Kidney epithelial cell (primary cell): ENCODE data around the gene DSTYK. TPM values are rescaled to one million over a fixed set of nuclear protein-coding genes. Genes with fewer than 3 reads are reported as not detected.

Experiments used
- DNase-seq: peaks from one replicate; pipeline ENCODE4 v3.0.0-alpha.2; 2010; ENCODE audit warnings: low read depth
- H3K27me3 ChIP-seq: 2 replicates; pipeline ENCODE4 v1.6.0; 2011; ENCODE audit warnings: low read length; ENCODE audit not compliant: control insufficient read depth, insufficient read depth
- H3K36me3 ChIP-seq: 2 replicates; pipeline ENCODE4 v1.5.1; 2011; ENCODE audit warnings: low read length; ENCODE audit not compliant: control insufficient read depth, insufficient read depth
- H3K4me3 ChIP-seq: 2 replicates; pipeline ENCODE4 v1.5.1; 2011; ENCODE audit warnings: low read depth, mild to moderate bottlenecking, control low read depth, low read length
- total RNA-seq: library from RNA; depleted of rRNA; stranded (reverse); fragments of >200 nt; gene quantifications from 2 replicates; pipeline ENCODE4 v1.2.3, GENCODE V29; 2015
- TF ChIP-seq, protein P1 (sequence below): IDR thresholded peaks from 2 replicates; pipeline ENCODE4 v1.5.1; 2011; ENCODE audit warnings: mild to moderate bottlenecking, moderate library complexity, low read length, control low read depth, inconsistent platforms; ENCODE audit not compliant: insufficient read depth, poor library complexity, severe bottlenecking

Gene DSTYK
- total RNA-seq, 1 donor from 2014 or later: 13.8 TPM

GRCh38 chr1:205227584-205228013 is 16.1 kb upstream of the DSTYK start, which contains the start of gene TMCC2:
TMCC2 (plus strand) TSS chr1:205227946; CDS start chr1:205228565, 619 bp downstream.
- H3K4me3 ChIP-seq: peak within 1 kb of the TSS; percentile 65
- no peaks in the 10 kb centered on the region for H3K36me3 ChIP-seq
- TF ChIP-seq, protein P1, sequence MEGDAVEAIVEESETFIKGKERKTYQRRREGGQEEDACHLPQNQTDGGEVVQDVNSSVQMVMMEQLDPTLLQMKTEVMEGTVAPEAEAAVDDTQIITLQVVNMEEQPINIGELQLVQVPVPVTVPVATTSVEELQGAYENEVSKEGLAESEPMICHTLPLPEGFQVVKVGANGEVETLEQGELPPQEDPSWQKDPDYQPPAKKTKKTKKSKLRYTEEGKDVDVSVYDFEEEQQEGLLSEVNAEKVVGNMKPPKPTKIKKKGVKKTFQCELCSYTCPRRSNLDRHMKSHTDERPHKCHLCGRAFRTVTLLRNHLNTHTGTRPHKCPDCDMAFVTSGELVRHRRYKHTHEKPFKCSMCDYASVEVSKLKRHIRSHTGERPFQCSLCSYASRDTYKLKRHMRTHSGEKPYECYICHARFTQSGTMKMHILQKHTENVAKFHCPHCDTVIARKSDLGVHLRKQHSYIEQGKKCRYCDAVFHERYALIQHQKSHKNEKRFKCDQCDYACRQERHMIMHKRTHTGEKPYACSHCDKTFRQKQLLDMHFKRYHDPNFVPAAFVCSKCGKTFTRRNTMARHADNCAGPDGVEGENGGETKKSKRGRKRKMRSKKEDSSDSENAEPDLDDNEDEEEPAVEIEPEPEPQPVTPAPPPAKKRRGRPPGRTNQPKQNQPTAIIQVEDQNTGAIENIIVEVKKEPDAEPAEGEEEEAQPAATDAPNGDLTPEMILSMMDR: no peak
- no peak for DNase-seq
- H3K27me3 ChIP-seq: peaks cover 3% of the 10 kb centered on the region

DNA sequence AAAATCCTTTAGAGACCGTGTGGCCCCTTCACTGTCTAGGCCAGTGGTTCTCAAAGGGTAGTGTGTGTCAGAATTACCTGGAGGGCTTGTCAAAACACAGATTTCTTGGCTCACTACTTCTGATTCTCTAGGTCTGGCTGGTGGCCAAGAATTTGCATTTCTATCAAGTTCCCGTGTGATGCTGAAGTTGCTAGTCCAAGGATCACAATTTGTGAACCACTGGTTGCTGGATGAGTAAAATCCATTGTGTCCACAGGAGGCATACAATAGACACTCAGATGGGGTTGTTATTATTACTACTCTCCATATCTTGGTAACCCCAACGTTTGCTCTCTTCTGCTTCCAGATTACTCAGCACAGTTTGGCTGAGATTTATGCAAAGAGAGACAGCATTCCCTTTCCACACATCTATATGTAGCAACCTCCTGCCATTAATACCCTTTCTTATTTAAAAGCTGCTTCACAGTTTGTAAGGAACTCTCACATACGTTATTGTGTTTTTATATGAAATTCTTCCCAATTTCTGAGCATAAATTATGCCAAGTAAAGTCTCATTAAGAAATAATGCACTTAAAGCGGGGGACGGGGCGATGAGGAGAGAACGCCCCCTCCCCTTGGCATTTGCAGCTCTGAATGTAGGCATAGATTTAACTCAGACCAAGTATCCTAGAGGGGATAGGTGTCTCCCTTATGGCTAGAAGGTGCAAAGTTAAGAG is 15.5 kb upstream of the DSTYK start:
- TF ChIP-seq, protein P1: no peak
- Histone ChIP-seq H3K27me3 (peaks cover 3% of the 10 kb centered on the region), H3K36me3 (no peaks in the 10 kb centered on the region), H3K4me3 (peak overlapping the region; percentile 65)
- no peak for DNase-seq

DNA sequence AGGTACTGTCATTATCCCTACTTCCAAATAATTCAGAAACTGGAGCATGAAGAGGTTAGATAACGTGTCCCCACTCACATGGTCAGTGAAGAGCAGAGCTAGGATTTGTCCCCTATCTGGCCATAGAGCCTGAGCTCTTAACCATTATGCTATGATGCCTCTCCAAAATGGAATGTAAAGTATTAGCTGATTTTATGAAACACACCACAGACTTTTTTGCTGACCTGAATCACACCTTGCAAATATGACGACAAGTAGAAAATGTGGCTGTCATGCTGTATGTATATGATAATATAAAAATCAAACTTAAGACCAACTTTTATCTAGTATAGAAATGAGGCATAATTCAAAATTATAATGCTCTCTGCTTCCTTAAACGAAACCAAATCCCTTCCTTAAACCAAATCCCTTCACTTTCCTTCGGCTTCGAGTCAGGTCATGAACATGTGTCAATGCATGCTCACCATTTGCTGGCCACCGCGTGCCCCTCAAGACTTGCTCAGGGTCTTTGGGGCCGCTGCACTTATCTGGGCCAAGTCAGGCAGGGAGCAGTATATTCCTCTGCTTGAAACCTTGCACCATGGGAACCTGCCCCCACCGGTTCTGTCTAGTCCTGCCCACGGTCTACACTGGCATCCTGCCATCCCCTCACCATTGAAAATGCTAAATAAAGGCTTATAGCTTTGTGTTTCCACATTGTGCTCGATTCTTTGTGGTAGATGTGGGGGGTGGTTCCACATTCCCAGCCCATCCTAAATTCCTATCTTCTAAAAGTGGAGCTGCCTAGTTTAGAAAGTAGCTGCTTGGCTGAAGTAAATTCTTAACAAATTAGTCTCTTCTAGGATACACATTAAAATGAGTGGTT is 14.6 kb upstream of the DSTYK start:
- no peaks in the 10 kb centered on the region for H3K36me3 ChIP-seq
- no peak for DNase-seq
- H3K4me3 ChIP-seq: no peak overlapping the region
- peaks cover 3% of the 10 kb centered on the region for H3K27me3 ChIP-seq
- TF ChIP-seq, protein P1: no peak

DNA sequence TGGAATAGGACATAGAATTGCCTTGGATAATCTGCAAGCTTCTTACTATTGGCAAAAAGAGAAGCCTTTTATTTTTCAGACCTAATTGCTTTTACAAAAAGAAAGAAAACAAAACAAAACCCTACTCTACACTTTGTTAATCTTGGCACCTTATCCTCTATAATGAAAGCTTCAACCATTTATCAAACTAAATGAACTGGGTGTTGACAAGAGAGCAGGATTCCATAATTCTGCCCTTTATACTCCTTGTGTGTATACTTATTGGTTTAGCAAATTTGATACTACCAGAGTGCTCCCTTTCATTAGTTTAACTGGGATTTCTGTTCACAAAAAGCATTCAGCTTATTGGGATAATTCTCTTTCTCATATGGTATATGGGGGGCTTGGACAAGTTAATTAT is 13.2 kb upstream of the DSTYK start:
- DNase-seq: no peak
- TF ChIP-seq, protein P1: no peak
- Histone ChIP-seq H3K36me3 (no peaks in the 10 kb centered on the region), H3K27me3 (peaks cover 3% of the 10 kb centered on the region), H3K4me3 (no peak overlapping the region)

DNA sequence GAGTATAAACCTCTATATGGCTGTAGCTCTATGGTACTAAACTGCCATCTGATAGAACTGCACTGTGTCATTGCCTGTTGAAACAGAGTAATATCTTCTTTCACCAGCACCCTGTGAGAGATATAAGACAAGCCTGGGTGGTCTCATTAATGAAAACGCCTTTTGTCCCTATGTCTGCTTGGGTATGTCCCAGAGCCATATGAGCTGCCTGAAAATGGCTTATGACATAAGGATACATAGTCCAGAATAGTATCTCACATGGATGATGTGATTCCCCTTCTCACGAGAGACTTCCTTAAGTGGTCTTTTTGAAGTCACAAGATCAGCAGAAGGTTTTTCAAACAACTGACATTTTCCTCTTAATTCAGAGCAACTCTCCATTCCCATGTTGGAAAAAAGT is 8.9 kb upstream of the DSTYK start:
- TF ChIP-seq, protein P1: no peak
- Histone ChIP-seq H3K27me3 (no peaks in the 10 kb centered on the region), H3K4me3 (no peak overlapping the region), H3K36me3 (no peaks in the 10 kb centered on the region)
- DNase-seq: no peak
